HG03378 (cell line): ENCODE results near the gene TCEA2.

Source experiments
- ATAC-seq: cut with Tn5 transposase; IDR thresholded peaks from one replicate; pipeline ENCODE4 v1.9.1; 2021; ENCODE audit warnings: mild to moderate bottlenecking, moderate library complexity; ENCODE audit not compliant: unreplicated experiment

TCEA2 gene

GRCh38 chr20:64090165-64090564 lies 27.2 kb downstream of the TCEA2 start:
- ATAC-seq, result no peak

GRCh38 chr20:64091340-64091739 lies 28.3 kb downstream of the TCEA2 start:
- ATAC-seq, result no peak

GRCh38 chr20:64091770-64092169 lies 28.8 kb downstream of the TCEA2 start:
- no peak for ATAC-seq

- no peak for ATAC-seq
These were observed 29.4 kb downstream of the TCEA2 start for GRCh38 chr20:64092258-64093012.

GRCh38 chr20:64093013-64093503 lies 30.1 kb downstream of the TCEA2 start:
- no peak for ATAC-seq

- ATAC-seq, result no peak
These were observed 32.5 kb downstream of the TCEA2 start for GRCh38 chr20:64095455-64095854.

GRCh38 chr20:64095927-64096326 lies 32.9 kb downstream of the TCEA2 start:
- no peak for ATAC-seq

GRCh38 chr20:64096535-64096934 lies 33.5 kb downstream of the TCEA2 start:
- no peak for ATAC-seq

GRCh38 chr20:64098471-64099013 lies 35.5 kb downstream of the TCEA2 start:
- ATAC-seq, result no peak

- no peak for ATAC-seq
These were observed 36.2 kb downstream of the TCEA2 start for GRCh38 chr20:64099086-64099786.

- ATAC-seq, result peak; percentile 47
These were observed 37.0 kb downstream of the TCEA2 start for GRCh38 chr20:64099880-64100565.

GRCh38 chr20:64100566-64100888 lies 37.5 kb downstream of the TCEA2 start:
- no peak for ATAC-seq

- no peak for ATAC-seq
These were observed 38.1 kb downstream of the TCEA2 start for GRCh38 chr20:64100946-64101688.

GRCh38 chr20:64101731-64102621 lies 39.0 kb downstream of the TCEA2 start:
- ATAC-seq, result no peak

- no peak for ATAC-seq
These were observed 39.8 kb downstream of the TCEA2 start for GRCh38 chr20:64102647-64103354.

GRCh38 chr20:64103871-64104666 lies 41.1 kb downstream of the TCEA2 start:
- ATAC-seq, result no peak

- no peak for ATAC-seq
These were observed 41.9 kb downstream of the TCEA2 start for GRCh38 chr20:64104667-64105451.
